ACC112 (cell line): Measurements from ENCODE around the gene UVSSA.

Source experiments
- H2AFZ ChIP-seq: fragments of 200-600 bp; sonication (generic); one replicate; pipeline ENCODE4 v1.6.0; 2017; ENCODE audit warnings: antibody characterized with exemption, low read length; ENCODE audit not compliant: unreplicated experiment
- H3K27ac ChIP-seq: fragments of 200-600 bp; sonication (generic); 2 replicates; pipeline ENCODE4 v1.5.1; 2014; ENCODE audit warnings: low read depth, mild to moderate bottlenecking, antibody characterized with exemption, low read length, moderate library complexity
- H3K27me3 ChIP-seq: fragments of 200-600 bp; sonication (generic); 2 replicates; pipeline ENCODE4 v1.6.1; 2014; ENCODE audit warnings: mild to moderate bottlenecking, antibody characterized with exemption, low read length, moderate library complexity, mixed read lengths; ENCODE audit not compliant: insufficient read depth
- H3K36me3 ChIP-seq: fragments of 200-600 bp; sonication (generic); 2 replicates; pipeline ENCODE4 v1.6.1; 2016; ENCODE audit warnings: mild to moderate bottlenecking, antibody characterized with exemption, low read length, moderate library complexity, mixed read lengths; ENCODE audit not compliant: insufficient read depth
- H3K4me1 ChIP-seq: fragments of 200-600 bp; sonication (generic); one replicate; pipeline ENCODE4 v1.6.1; 2016; ENCODE audit warnings: low read length, mixed read lengths; ENCODE audit not compliant: insufficient read depth, unreplicated experiment, control insufficient read depth
- H3K4me3 ChIP-seq: fragments of 200-600 bp; sonication (generic); 2 replicates; pipeline ENCODE4 v1.5.1; 2014; ENCODE audit warnings: mild to moderate bottlenecking, low read depth, low read length
- H3K79me2 ChIP-seq: fragments of 200-600 bp; sonication (generic); one replicate; pipeline ENCODE4 v1.6.0; 2016; ENCODE audit warnings: low read length; ENCODE audit not compliant: control insufficient read depth, unreplicated experiment, insufficient read depth

Gene UVSSA

DNA sequence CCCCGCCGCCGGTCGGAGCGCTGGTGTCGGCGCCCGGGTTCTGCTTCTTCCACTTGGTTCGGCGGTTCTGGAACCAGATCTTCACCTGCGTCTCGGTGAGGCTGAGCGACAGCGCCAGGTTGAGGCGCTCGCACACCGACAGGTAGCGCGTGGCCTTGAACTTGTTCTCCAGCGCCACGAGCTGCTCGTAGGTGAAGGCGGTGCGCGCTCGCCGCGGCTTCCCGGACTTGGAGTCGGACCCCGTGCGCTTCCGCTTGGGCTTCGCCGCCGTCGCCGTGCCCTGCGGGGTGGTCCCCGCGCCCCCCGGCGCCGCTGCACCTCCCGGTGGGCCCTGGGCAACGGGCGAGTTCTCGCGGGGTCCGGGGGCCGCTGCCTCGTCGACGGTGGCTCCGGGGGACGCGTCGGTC lies 56.2 kb downstream of the UVSSA start:
- no peak overlapping the region for H3K4me3 ChIP-seq
- H3K79me2 ChIP-seq: no peaks in the 10 kb centered on the region
- H3K36me3 ChIP-seq: no peaks in the 10 kb centered on the region
- H3K27me3 ChIP-seq: peaks cover 81% of the 10 kb centered on the region
- no peak overlapping the region for H2AFZ ChIP-seq
- no peak overlapping the region for H3K27ac ChIP-seq
- no peaks in the 10 kb centered on the region for H3K4me1 ChIP-seq

DNA sequence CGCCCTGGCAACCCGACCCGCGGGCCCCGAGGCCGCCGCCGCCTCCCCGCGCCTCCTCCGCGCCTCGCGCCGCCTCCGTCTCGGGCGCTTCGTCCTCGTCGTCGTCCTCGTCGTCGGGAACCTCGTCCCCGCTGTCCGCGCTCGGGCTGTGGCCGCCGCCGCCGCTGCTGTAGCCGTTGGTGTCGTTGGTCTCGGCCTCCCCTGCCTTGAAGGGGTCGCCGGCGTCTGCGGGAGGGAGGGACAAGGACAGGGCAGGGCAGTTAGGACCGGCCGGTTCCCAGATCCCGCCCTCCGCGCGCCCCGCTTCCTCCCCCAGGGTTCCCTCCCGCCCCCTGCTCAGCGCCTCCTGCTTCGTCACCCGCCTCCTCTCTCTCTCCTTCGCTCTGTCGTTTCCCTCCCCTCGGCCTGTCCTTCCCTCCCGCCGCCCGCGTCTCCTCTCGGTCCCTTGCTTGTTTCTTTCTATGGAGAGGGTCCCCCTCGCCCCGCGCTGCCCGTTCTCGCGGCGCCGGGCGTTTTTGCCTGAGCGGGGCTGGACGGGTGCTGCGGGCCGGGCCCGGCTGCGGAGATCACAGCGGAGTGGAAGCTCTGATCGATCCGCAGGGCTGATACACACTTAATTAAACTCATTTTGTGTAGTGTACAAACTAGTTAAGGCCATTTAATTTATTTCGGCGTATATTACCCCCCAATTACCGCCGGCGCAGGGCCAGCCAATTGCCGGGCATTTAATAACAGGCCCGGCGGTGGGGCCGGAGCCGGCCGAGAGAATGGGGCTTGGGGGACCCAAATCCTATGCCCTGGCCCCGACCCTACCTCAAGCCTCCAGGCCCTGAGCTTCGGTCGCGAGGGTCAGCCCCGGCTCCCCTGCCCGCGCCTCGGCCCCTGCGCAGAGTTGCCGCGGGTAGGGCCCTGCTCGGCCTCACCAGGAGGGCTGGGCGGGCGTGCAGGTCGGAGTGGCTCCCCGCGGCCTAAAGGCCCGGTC lies 56.9 kb downstream of the UVSSA start:
- H3K79me2 ChIP-seq: no peaks in the 10 kb centered on the region
- no peaks in the 10 kb centered on the region for H3K4me1 ChIP-seq
- no peak overlapping the region for H3K4me3 ChIP-seq
- no peak overlapping the region for H2AFZ ChIP-seq
- H3K36me3 ChIP-seq: no peaks in the 10 kb centered on the region
- no peak overlapping the region for H3K27ac ChIP-seq
- H3K27me3 ChIP-seq: peaks cover 88% of the 10 kb centered on the region

DNA sequence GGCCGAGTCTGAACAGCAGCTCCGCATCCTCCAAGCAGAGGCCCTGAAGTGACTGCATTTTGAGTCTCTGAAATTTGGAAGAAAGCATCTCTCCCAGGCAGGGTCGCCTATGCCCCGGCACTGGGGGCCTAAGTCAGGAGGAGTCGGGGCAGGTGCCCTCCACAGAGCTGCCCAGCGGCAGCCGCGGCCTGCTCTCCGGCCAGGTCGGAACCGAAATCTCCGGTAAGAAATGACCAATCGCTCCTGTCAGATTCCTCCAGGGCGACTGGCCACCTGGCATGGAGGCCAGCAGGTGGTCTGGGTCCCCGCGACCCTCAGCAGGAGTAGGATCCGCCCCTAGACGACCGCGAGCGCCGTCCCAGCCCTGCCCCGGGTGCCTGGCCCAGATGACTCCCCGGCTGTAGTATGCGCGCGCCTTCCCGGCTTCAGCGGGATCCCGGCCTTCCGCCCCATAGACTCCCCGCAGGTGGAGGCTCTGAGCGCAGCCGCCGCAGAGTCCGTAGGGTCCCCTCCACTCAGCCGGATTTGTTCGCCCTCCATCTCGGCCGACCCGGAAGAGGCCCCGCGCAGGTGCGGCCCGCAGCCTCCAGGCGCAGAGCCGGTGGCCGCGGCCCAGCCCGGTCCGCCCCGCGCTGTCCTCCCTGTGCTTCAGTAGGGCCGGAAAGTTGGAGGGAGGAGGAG lies 57.7 kb downstream of the UVSSA start:
- Histone ChIP-seq H3K27ac (no peak overlapping the region), H3K4me3 (no peak overlapping the region), H2AFZ (no peak overlapping the region), H3K36me3 (no peaks in the 10 kb centered on the region), H3K79me2 (no peaks in the 10 kb centered on the region), H3K27me3 (peaks cover 95% of the 10 kb centered on the region), H3K4me1 (no peaks in the 10 kb centered on the region)

DNA sequence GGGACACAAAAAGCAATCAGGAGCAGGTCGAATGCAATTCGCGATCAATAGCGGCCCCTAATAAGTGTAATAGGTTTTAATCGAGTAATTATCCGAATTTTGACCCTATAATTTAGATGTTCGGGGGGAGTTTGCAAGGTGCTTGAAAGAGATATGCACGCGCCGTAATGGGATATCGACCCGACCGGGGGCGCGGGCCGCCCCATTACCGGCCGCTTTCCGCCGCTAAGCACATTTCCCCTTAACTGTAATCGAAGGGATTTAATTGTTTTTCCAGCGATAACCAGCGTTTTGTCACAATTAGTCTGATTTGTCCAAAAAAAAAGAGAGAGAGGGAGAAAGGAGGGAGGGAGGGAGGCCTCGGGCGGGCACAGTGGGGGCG lies 58.2 kb downstream of the UVSSA start:
- peaks cover 95% of the 10 kb centered on the region for H3K27me3 ChIP-seq
- H3K36me3 ChIP-seq: no peaks in the 10 kb centered on the region
- no peak overlapping the region for H3K27ac ChIP-seq
- H3K79me2 ChIP-seq: no peaks in the 10 kb centered on the region
- no peak overlapping the region for H3K4me3 ChIP-seq
- H2AFZ ChIP-seq: no peak overlapping the region
- H3K4me1 ChIP-seq: no peaks in the 10 kb centered on the region

DNA sequence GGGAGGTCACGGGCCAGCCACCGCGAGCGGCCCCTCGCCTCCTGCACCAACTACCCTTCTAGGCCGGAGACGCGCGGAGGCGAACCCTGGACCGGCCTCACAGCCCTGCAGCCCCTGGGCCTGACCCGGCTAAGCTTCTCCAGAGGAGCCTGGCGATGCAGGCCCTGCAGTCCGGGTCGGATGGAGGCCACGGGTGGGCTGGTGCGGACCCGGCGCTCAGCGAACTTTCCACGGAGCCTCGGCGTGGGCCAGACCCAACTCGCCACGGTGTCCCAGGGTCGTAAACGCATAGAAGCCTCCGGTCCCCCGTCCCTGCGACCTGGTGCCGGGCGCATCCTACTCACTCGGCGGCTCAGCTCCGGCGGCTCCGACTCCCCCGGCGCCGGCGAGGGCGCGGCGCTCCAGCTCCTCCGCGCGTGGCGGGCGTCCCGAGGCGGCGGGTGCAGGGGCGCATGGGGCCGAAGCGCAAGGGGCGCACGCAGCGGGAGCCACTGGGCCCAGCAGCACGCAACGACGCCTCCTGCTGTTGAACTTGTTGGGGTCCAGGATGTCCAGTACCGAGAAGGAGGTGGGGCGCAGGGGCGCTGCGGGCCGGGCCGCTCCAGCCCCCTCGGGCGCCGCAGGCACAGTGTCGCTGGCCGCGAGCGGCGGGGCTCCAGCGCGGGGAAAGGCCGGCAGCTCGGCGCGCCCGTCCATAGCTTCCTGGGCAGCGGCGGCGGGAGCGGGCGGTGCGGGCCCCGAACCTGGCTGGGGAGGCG lies 58.8 kb downstream of the UVSSA start:
- Histone ChIP-seq H3K27ac (no peak overlapping the region), H3K4me1 (no peaks in the 10 kb centered on the region), H3K4me3 (no peak overlapping the region), H3K27me3 (peaks cover 95% of the 10 kb centered on the region), H3K36me3 (no peaks in the 10 kb centered on the region), H3K79me2 (no peaks in the 10 kb centered on the region), H2AFZ (no peak overlapping the region)

DNA sequence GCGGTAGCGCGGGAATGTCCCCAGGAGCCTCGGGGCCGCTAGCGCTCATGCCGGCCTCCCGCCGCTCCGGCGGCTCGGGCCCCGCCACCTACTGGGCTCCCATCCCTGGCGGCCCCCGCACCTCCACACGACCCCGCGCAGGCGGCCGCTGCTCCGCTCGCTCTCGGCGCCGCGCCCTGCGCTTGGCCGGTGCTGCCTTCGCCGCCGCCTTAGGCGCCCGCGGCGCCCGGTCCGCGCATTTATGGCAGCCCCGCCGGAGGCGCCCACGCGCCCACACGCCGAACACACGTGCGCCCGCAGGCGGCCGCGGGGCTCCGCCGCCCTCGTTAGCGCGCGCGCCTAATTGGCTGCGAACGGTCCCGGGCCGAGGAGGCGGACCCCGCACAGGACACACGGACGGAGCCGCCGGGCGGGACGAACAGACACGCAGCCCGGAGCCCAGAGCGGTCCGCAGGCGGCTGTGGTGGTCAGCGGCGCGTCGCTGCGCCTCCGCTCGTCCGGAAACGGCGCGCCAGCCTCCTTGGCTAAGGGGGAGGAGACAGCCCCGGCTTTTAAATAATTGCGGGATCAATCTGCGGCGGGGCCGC lies 59.5 kb downstream of the UVSSA start, which contains the start of gene NKX1-1:
Gene NKX1-1 (minus strand): TSS at position 49 of the 587 bp plus-strand sequence. CDS start 0 bp downstream, at position 49.
- Histone ChIP-seq H2AFZ (no peak within 1 kb of the TSS), H3K4me3 (no peak within 1 kb of the TSS), H3K27me3 (peaks cover 95% of the 10 kb centered on the region), H3K27ac (no peak within 1 kb of the TSS), H3K36me3 (no peaks in the 10 kb centered on the region), H3K79me2 (no peaks in the 10 kb centered on the region), H3K4me1 (no peaks in the 10 kb centered on the region)

DNA sequence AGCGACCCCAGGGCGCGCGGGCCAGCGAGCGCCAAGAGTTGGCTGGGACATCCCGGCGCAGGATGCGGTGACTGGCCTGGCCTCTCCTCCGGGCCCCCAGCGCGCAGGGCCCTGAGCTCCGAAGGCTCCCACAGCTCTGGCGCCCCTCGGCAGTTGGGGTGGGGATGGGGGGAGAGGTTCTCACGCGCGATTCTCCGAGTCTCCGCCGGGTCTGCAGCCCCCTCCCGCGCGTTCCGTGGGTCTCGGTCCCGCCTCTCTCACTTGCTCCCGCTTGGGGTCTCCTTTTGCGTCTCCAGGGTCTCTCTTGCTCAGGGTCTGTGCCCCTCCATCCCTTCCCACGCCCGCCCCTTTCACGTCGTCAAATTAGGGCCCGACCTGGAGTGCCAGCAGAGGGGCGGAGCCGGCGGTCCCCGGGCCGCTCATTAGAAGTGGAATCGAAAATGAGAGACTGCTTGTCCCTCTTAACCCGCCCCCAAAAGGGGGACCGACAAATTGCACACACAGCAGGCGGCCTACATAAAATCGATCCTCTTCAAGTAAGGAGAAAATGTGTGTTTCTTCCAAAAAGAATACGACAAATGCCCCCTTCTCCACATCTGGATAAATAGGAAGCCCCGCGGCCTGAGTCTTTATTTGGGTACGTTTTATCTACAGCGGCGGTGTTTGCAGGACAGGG lies 60.1 kb downstream of the UVSSA start:
- peaks cover 95% of the 10 kb centered on the region for H3K27me3 ChIP-seq
- no peak overlapping the region for H2AFZ ChIP-seq
- no peak overlapping the region for H3K4me3 ChIP-seq
- H3K27ac ChIP-seq: no peak overlapping the region
- H3K36me3 ChIP-seq: no peaks in the 10 kb centered on the region
- no peaks in the 10 kb centered on the region for H3K79me2 ChIP-seq
- H3K4me1 ChIP-seq: no peaks in the 10 kb centered on the region

DNA sequence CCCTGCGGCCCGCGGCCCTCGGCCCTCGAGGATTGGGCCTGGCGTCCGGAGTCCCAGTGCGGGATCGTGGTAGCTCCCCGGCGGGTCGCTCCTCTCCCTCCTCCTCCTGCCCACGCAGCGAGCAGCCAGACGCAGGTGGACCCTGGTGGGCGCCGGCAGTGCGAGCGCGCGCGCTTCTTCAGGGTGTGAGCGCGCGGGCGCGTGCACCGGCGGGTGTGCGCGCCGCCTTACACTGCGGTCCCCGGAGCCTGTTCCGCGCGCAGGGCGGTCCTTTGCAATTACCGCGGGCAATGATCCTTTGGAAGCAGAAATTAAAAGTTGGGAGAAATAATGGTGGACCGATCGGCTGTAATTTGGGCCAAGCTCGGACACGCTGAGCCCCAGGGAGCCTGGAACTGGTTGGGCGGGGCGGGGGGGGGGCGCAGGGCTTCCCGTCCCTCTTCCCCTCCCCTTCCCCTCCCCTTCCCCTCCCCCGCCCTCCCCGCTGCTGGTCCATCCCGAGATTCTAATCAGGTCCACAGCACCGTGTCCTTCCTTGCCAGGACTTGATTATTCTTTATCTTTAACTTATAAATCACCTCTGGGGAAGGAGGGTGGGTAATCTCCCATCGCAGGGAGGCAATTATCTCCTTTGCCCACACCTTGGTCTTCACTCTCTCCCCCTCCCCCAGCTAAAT lies 60.8 kb downstream of the UVSSA start:
- Histone ChIP-seq H3K36me3 (no peaks in the 10 kb centered on the region), H3K27me3 (peaks cover 95% of the 10 kb centered on the region), H2AFZ (no peak overlapping the region), H3K4me3 (no peak overlapping the region), H3K27ac (no peak overlapping the region), H3K79me2 (no peaks in the 10 kb centered on the region), H3K4me1 (no peaks in the 10 kb centered on the region)

DNA sequence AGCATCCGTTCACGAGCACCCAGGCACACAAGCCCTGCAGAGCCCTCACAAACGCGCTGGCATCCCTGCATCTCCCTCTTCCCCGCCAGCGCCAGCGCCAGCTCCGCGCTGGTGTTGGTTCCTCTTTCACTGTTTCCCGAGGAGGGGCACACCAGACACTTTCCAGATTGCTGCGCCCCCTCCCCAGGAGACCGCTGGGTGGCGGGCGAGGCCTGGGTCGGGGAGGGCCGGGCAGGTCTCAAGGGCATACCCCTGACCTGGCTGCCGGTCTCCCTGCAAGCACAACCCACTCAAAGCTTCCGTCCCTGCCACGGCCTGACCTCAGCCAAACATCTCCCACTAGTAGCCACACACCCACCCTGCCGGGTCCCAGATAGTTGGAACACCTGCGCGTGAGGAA lies 61.4 kb downstream of the UVSSA start:
- H2AFZ ChIP-seq: no peak overlapping the region
- no peak overlapping the region for H3K4me3 ChIP-seq
- no peaks in the 10 kb centered on the region for H3K79me2 ChIP-seq
- peaks cover 96% of the 10 kb centered on the region for H3K27me3 ChIP-seq
- no peaks in the 10 kb centered on the region for H3K4me1 ChIP-seq
- no peak overlapping the region for H3K27ac ChIP-seq
- no peaks in the 10 kb centered on the region for H3K36me3 ChIP-seq
